Keratinocyte (primary cell): ENCODE measurements around the gene DZIP1L. TPM values are rescaled to one million over a fixed set of nuclear protein-coding genes. Genes with fewer than 3 reads are reported as not detected.

Experiments used
- DNase-seq: peaks from one replicate; pipeline ENCODE4 v3.0.0-alpha.2; 2011; ENCODE audit warnings: low read depth, missing footprints, low spot score
- FAIRE-seq: peaks from 2 replicates; lab custom pipeline; 2011; peaks lifted over from hg19 to GRCh38; lab: Jason Lieb, UNC
- H2AFZ ChIP-seq: 2 replicates; pipeline ENCODE4 v1.6.0; 2012; ENCODE audit warnings: low read length, control low read depth, inconsistent platforms; ENCODE audit not compliant: control insufficient read depth
- H3K27ac ChIP-seq: 2 replicates; pipeline ENCODE4 v1.5.1; 2011; ENCODE audit warnings: low read length; ENCODE audit not compliant: control insufficient read depth, insufficient read depth
- H3K27me3 ChIP-seq: 3 replicates; pipeline ENCODE4 v1.6.0; 2011; ENCODE audit warnings: low read length; ENCODE audit not compliant: control insufficient read depth, insufficient read depth; ENCODE audit errors: extremely low read depth
- H3K36me3 ChIP-seq, 2 experiments: 2 replicates in 1 of 2; 3 replicates in 1 of 2; pipeline ENCODE4 v1.5.1; 2011; ENCODE audit warnings: low read length in 2 of 2, mild to moderate bottlenecking in 1 of 2; ENCODE audit not compliant: control insufficient read depth in 2 of 2, insufficient read depth in 2 of 2; ENCODE audit errors: extremely low read depth in 1 of 2
- H3K4me1 ChIP-seq: 3 replicates; pipeline ENCODE4 v1.5.1; 2011; ENCODE audit warnings: low read length; ENCODE audit not compliant: control insufficient read depth, insufficient read depth; ENCODE audit errors: extremely low read depth
- H3K4me2 ChIP-seq: 3 replicates; pipeline ENCODE4 v1.6.0; 2011; ENCODE audit warnings: low read depth, low read length; ENCODE audit not compliant: control insufficient read depth, insufficient read depth; ENCODE audit errors: extremely low read depth
- H3K4me3 ChIP-seq, 3 experiments: fragments of 200-600 bp in 1 of 3; sonication (generic) in 1 of 3; 2 replicates in 2 of 3; 3 replicates in 1 of 3; pipeline ENCODE4 v1.5.1; 2011 to 2016; ENCODE audit warnings: low read length in 3 of 3, mild to moderate bottlenecking in 3 of 3, control low read depth in 2 of 3, inconsistent platforms in 1 of 3, low read depth in 1 of 3, mixed read lengths in 1 of 3, mixed run types in 1 of 3, moderate library complexity in 1 of 3; ENCODE audit not compliant: control insufficient read depth in 2 of 3, insufficient read depth in 2 of 3; ENCODE audit errors: extremely low read depth in 1 of 3
- H3K79me2 ChIP-seq: 2 replicates; pipeline ENCODE4 v1.6.0; 2012; ENCODE audit warnings: low read length; ENCODE audit not compliant: control insufficient read depth, insufficient read depth
- H3K9ac ChIP-seq: 3 replicates; pipeline ENCODE4 v1.6.0; 2011; ENCODE audit warnings: low read length; ENCODE audit not compliant: control insufficient read depth, insufficient read depth; ENCODE audit errors: extremely low read depth
- H3K9me1 ChIP-seq: 3 replicates; pipeline ENCODE4 v1.6.0; 2011; ENCODE audit warnings: low read length; ENCODE audit not compliant: control insufficient read depth, insufficient read depth; ENCODE audit errors: extremely low read depth
- H3K9me3 ChIP-seq: 2 replicates; pipeline ENCODE4 v1.5.1; 2012; ENCODE audit warnings: low read depth, low read length; ENCODE audit not compliant: control insufficient read depth
- H4K20me1 ChIP-seq: 3 replicates; pipeline ENCODE4 v1.6.0; 2011; ENCODE audit warnings: low read length; ENCODE audit not compliant: control insufficient read depth, insufficient read depth; ENCODE audit errors: extremely low read depth
- CTCF ChIP-seq, 3 experiments: IDR thresholded peaks in 1 of 3; conservative IDR thresholded peaks in 1 of 3; optimal IDR thresholded peaks in 1 of 3; 2 replicates in 2 of 3; 3 replicates in 1 of 3; pipeline versions ENCODE3 to v1.5.1; 2011; ENCODE audit warnings: low read length in 3 of 3, mild to moderate bottlenecking in 3 of 3, moderate library complexity in 2 of 3, control low read depth in 1 of 3, inconsistent platforms in 1 of 3; ENCODE audit not compliant: insufficient read depth in 2 of 3; ENCODE audit errors: extremely low read depth in 1 of 3
- EZH2 ChIP-seq: IDR thresholded peaks from one replicate; pipeline ENCODE4 v1.6.1; 2012; ENCODE audit warnings: inconsistent platforms, mild to moderate bottlenecking, low read length, moderate library complexity
- dilution Hi-C: fragments of 300-500 bp; cut with MboI; formaldehyde crosslinking; loops from one replicate; pipeline ENCODE4 v1.7.0; 2020; ENCODE audit warnings: low sequenced_read_pairs; ENCODE audit not compliant: extremely low pct_ligation_motif_present
- polyA plus RNA-seq, 5 experiments: library from polyadenylated mRNA; depleted of rRNA in 3 of 5; stranded (reverse) in 3 of 5; stranded (forward) in 1 of 5; unstranded in 1 of 5; fragments of >200 nt; gene quantifications; 1 replicate in 1 of 5; 2 replicates in 3 of 5; 3 replicates in 1 of 5; pipeline versions ENCODE4 v1.2.1 to v1.2.3, GENCODE V29; 2011 to 2012; ENCODE audit warnings: missing spikeins in 2 of 5, low read depth in 1 of 5, low replicate concordance in 1 of 5

DZIP1L gene
- polyA plus RNA-seq, 1 donor (not counting 4 experiments of a cell fraction or from before 2014, with no cell fraction given), result 1.7 TPM

GRCh38 chr3:138057384-138057783 lies 58.0 kb downstream of the DZIP1L start:
- Histone ChIP-seq H3K36me3 (no peaks in the 10 kb centered on the region), H3K4me2 (no peak overlapping the region), H3K9me3 (no peaks in the 10 kb centered on the region), H3K4me1 (no peaks in the 10 kb centered on the region), H3K79me2 (no peaks in the 10 kb centered on the region), H3K9me1 (no peaks in the 10 kb centered on the region), H4K20me1 (no peaks in the 10 kb centered on the region), H3K4me3 (no peak overlapping the region), H2AFZ (no peak overlapping the region), H3K27ac (no peak overlapping the region), H3K27me3 (no peaks in the 10 kb centered on the region), H3K9ac (no peak overlapping the region)
- dilution Hi-C loops, result no loop called here
- TF ChIP-seq CTCF (optimal IDR thresholded peaks at IDR 0.05 in 1 of 3, IDR thresholded peaks at IDR 0.05 in 1 of 3, conservative IDR thresholded peaks at IDR 0.05 in 1 of 3; ENCODE audit: extremely low read depth in 1 of 3, insufficient read depth in 2 of 3, low read length in 3 of 3) (no peak), EZH2 (no peak)
- DNase-seq, result no peak
- FAIRE-seq, result no peak

GRCh38 chr3:138054057-138054456 lies 61.4 kb downstream of the DZIP1L start:
- Histone ChIP-seq H2AFZ (no peak overlapping the region), H3K4me1 (no peaks in the 10 kb centered on the region), H3K4me2 (no peak overlapping the region), H3K9ac (no peak overlapping the region), H3K79me2 (no peaks in the 10 kb centered on the region), H3K27ac (no peak overlapping the region), H3K4me3 (no peak overlapping the region), H3K9me1 (no peaks in the 10 kb centered on the region), H3K36me3 (no peaks in the 10 kb centered on the region), H3K9me3 (no peaks in the 10 kb centered on the region), H4K20me1 (no peaks in the 10 kb centered on the region), H3K27me3 (no peaks in the 10 kb centered on the region)
- dilution Hi-C loops, result no loop called here
- TF ChIP-seq CTCF (optimal IDR thresholded peaks at IDR 0.05 in 1 of 3, IDR thresholded peaks at IDR 0.05 in 1 of 3, conservative IDR thresholded peaks at IDR 0.05 in 1 of 3; ENCODE audit: extremely low read depth in 1 of 3, insufficient read depth in 2 of 3, low read length in 3 of 3) (no peak), EZH2 (no peak)
- no peak for DNase-seq
- FAIRE-seq, result no peak
